ENCODE data around the gene SF3B2.

DNA sequence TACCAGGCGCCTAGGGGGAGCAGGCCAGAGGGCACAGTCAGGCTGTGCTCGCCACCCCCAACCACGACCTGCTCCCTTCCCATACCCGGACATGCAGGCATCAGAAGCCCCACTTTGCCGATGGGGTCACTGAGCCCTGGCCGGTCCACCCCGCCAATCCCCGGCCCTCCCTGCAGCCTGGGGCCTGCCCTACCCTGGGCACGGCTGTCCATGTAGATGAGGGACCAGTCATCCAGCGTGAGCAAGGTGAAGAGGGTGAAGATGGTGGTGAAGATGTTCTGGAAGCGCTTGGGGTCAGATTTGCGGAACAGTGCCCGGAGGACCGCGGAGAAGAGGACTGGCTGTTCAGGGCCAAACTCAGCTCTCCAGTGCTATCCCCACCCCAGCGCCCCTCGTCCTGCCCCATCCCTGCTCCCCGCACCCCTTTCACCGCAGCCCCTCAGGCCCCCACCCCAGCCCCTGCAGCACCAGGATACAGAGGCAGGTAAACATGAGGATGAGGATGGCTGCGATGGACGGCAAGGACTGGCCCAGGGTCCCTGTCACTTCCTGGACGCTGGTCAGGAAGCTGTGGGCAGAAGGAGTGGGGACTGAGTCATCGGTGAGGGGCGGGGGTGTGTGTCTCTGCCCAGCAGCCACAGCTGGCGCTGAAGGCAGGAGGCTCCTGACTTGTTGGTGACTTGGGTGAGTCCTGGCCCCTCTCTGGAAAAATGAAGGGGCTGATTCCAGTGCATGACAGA is 31.4 kb upstream of the SF3B2 start:
- TF ChIP-seq CTCF (IDR thresholded peaks at IDR 0.05 in 8 of 11, conservative IDR thresholded peaks at IDR 0.05 in 3 of 11) (peak in 1 of 11 experiments; percentile 3), POLR2AphosphoS5 (IDR thresholded peaks at IDR 0.05) (peak in 2 of 3 donors; percentile 48 to 68)

Measured in spleen (tissue), 7 donors.